ENCODE results near the gene CFAP46.

DNA sequence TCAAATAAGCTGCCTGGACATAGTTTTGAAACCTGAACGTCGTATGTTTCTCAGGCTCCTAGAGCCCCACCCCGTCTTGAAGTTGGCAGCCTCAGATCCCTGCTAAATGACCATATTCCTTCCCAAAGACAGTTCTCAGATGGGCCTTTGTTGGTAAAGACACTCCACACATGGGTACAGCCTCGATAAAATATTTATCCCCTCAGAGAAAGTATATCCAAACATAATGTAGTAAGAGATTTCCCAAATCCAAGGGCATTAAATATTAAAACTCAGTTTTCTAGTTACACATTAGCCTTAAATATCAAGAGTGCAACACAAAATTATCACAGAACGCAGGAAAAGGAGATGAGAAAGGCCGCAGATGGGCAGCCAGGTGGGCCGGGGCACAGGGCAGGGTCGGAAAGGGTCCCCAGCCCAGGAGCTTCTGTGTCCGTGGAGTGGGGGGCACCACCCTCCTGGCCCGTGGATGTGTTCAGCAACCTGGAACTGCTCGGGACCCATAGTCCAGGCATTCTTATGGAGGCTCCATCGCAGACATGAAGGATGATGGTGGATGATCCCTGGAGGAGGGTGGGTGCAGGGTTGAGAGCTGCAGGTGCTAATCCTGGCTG, 1.5 kb upstream of the CFAP46 start:
- TF ChIP-seq EZH2 (IDR thresholded peaks at IDR 0.05; ENCODE audit: borderline replicate concordance, low read length) = no peak
- TF ChIP-seq, protein P1, sequence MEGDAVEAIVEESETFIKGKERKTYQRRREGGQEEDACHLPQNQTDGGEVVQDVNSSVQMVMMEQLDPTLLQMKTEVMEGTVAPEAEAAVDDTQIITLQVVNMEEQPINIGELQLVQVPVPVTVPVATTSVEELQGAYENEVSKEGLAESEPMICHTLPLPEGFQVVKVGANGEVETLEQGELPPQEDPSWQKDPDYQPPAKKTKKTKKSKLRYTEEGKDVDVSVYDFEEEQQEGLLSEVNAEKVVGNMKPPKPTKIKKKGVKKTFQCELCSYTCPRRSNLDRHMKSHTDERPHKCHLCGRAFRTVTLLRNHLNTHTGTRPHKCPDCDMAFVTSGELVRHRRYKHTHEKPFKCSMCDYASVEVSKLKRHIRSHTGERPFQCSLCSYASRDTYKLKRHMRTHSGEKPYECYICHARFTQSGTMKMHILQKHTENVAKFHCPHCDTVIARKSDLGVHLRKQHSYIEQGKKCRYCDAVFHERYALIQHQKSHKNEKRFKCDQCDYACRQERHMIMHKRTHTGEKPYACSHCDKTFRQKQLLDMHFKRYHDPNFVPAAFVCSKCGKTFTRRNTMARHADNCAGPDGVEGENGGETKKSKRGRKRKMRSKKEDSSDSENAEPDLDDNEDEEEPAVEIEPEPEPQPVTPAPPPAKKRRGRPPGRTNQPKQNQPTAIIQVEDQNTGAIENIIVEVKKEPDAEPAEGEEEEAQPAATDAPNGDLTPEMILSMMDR (conservative IDR thresholded peaks at IDR 0.05 in 1 of 2, IDR thresholded peaks at IDR 0.05 in 1 of 2; ENCODE audit: extremely low read depth in 1 of 2, insufficient read depth in 1 of 2, low read depth in 1 of 2, low read length in 2 of 2) = no peak
